Activated effector memory CD4-positive, alpha-beta T cell treated with Interleukin-2 at 50 U/mL for 16 hours (primary cell): ENCODE measurements around the gene SRSF12.
A peak's percentile ranks its signal among the peaks of the same experiment; 100 is the strongest.
"Not testable (repeated sequence)": the region's sequence is repeated elsewhere in the genome, so short reads cannot be mapped to it uniquely, and the experiment has no call there.

Experiments
- DNase-seq: peaks from one replicate; pipeline ENCODE4 v3.0.0-alpha.2; 2020

Gene SRSF12

GRCh38 chr6:89128256-89128671 is 10.4 kb upstream of the SRSF12 start:
- DNase-seq = not testable (repeated sequence)

GRCh38 chr6:89122625-89123024 is 4.8 kb upstream of the SRSF12 start:
- DNase-seq = no peak

GRCh38 chr6:89121934-89122333 is 4.1 kb upstream of the SRSF12 start:
- no peak for DNase-seq

GRCh38 chr6:89120371-89120770 is 2.5 kb upstream of the SRSF12 start:
- no peak for DNase-seq

- no peak for DNase-seq
These were observed 1.1 kb upstream of the SRSF12 start for GRCh38 chr6:89118931-89119330.

- no peak for DNase-seq
These were observed 1.2 kb downstream of the SRSF12 start for GRCh38 chr6:89116702-89117101.

GRCh38 chr6:89111933-89112332 is 5.9 kb downstream of the SRSF12 start:
- no peak for DNase-seq

- DNase-seq = no peak
These were observed 7.6 kb downstream of the SRSF12 start for GRCh38 chr6:89110284-89110683.

- DNase-seq = no peak
These were observed 17.8 kb downstream of the SRSF12 start for GRCh38 chr6:89100114-89100513.

GRCh38 chr6:89098461-89098860 is 19.4 kb downstream of the SRSF12 start:
- no peak for DNase-seq

GRCh38 chr6:89087881-89088280 is 30.0 kb downstream of the SRSF12 start:
- DNase-seq = no peak

GRCh38 chr6:89085409-89086205 is 32.3 kb downstream of the SRSF12 start:
- DNase-seq = no peak

GRCh38 chr6:89084954-89085353 is 32.9 kb downstream of the SRSF12 start:
- DNase-seq = no peak

- DNase-seq = no peak
These were observed 33.3 kb downstream of the SRSF12 start for GRCh38 chr6:89084542-89084941.

- DNase-seq = no peak
These were observed 35.4 kb downstream of the SRSF12 start for GRCh38 chr6:89082486-89082891.

- peak; percentile 96 for DNase-seq
These were observed 36.2 kb downstream of the SRSF12 start for GRCh38 chr6:89081423-89082322.

GRCh38 chr6:89081129-89081422 is 36.8 kb downstream of the SRSF12 start:
- no peak for DNase-seq

GRCh38 chr6:89080281-89081128 is 37.4 kb downstream of the SRSF12 start, which contains the start of gene PNRC1:
Gene PNRC1 (plus strand): TSS chr6:89080751. CDS start chr6:89080895, 144 bp downstream.
- peak; percentile 100 for DNase-seq

- peak; percentile 43 for DNase-seq
These were observed 38.2 kb downstream of the SRSF12 start for GRCh38 chr6:89079511-89080234.

GRCh38 chr6:89073840-89074239 is 44.0 kb downstream of the SRSF12 start:
- DNase-seq = no peak

- DNase-seq = no peak
These were observed 44.8 kb downstream of the SRSF12 start for GRCh38 chr6:89073014-89073620.

GRCh38 chr6:89071036-89071435 is 46.8 kb downstream of the SRSF12 start:
- DNase-seq = no peak
